HFFc6 (cell line): Measurements from ENCODE around the gene FSTL4. TPM values are rescaled to one million over a fixed set of nuclear protein-coding genes. Genes with fewer than 3 reads are reported as not detected.

Source experiments
- DNase-seq: peaks from one replicate; pipeline ENCODE4 v3.0.0-alpha.2; 2018
- H3K27ac Mint-ChIP-seq: 2 replicates; pipeline ENCODE4 v1.8.0; 2020; ENCODE audit warnings: mild to moderate bottlenecking, mixed read lengths
- H3K27me3 Mint-ChIP-seq: 2 replicates; pipeline ENCODE4 v1.8.0; 2021; ENCODE audit warnings: mild to moderate bottlenecking, moderate library complexity, mixed read lengths; ENCODE audit not compliant: insufficient read depth
- H3K36me3 Mint-ChIP-seq: 2 replicates; pipeline ENCODE4 v1.8.0; 2021; ENCODE audit warnings: low read depth, mixed read lengths
- H3K4me1 Mint-ChIP-seq: 2 replicates; pipeline ENCODE4 v1.8.0; 2020; ENCODE audit warnings: low read depth, mixed read lengths
- H3K4me3 Mint-ChIP-seq: 2 replicates; pipeline ENCODE4 v1.8.0; 2020; ENCODE audit warnings: mild to moderate bottlenecking, moderate library complexity, mixed read lengths
- H3K9me3 Mint-ChIP-seq: 2 replicates; pipeline ENCODE4 v1.8.0; 2020; ENCODE audit warnings: mild to moderate bottlenecking, mixed read lengths
- CTCF ChIP-seq: fragments of 200-600 bp; sonication (generic); IDR thresholded peaks from 2 replicates; pipeline ENCODE4 v1.5.0; 2021; ENCODE audit warnings: antibody characterized with exemption, mild to moderate bottlenecking
- total RNA-seq, 6 experiments: library from RNA; stranded (reverse); fragmentation: NEBNext Ultra II Directional; extraction: Animal tissue kit (Norgen Biotek cat#: 25700); gene quantifications; 2 replicates in 1 of 6; 3 replicates in 5 of 6; pipeline ENCODE4 v1.2.3, GENCODE V29; 2021

Gene FSTL4
- total RNA-seq, 6 experiments from 2014 or later: not detected

GRCh38 chr5:133356984-133357421 lies 255.3 kb downstream of the FSTL4 start:
- Mint-ChIP-seq H3K27me3 (peaks cover 20% of the 10 kb centered on the region), H3K4me3 (no peak overlapping the region)

DNA sequence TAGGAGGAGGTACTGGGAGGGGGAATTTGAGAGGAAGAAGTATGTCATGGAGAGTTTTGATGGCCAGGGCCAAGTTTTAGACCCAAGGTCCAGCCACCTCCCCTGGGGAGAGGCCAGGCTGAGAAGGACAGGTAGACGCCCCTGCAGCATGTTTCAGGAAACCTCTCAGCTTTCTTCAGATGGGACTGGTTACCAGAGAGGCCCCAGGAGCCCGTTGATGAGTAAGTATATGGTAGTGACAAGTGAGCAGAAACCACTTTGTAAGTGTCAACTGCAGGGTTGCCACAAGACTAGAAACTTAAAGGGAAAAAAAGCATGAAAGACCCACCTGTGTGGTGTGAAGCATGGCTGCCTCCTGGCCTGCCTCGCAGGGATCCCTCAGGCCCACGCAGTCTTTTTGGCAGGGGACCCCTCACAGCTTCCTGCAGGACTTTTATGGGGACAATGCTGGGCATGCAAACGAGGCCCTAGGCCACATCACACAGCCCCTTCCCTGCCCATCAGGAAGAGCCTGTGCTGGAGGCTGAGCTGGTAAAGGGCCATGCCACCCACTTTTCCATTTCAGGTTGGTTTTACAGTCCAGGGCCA lies 255.9 kb downstream of the FSTL4 start:
- no peak for DNase-seq
- TF ChIP-seq CTCF: no peak
- Mint-ChIP-seq H3K4me3 (no peak overlapping the region), H3K27ac (no peak overlapping the region), H3K9me3 (no peaks in the 10 kb centered on the region), H3K36me3 (no peaks in the 10 kb centered on the region), H3K4me1 (no peaks in the 10 kb centered on the region), H3K27me3 (peaks cover 19% of the 10 kb centered on the region)

More at GRCh38 chr5:133356984-133357421, 255.3 kb downstream of the FSTL4 start:
- Mint-ChIP-seq H3K9me3 (no peaks in the 10 kb centered on the region), H3K4me1 (no peaks in the 10 kb centered on the region), H3K36me3 (no peaks in the 10 kb centered on the region), H3K27ac (no peak overlapping the region)
- no peak for DNase-seq
- no peak for TF ChIP-seq CTCF

- Mint-ChIP-seq H3K4me3 (no peak overlapping the region), H3K4me1 (no peaks in the 10 kb centered on the region), H3K36me3 (no peaks in the 10 kb centered on the region), H3K27me3 (peaks cover 13% of the 10 kb centered on the region), H3K27ac (no peak overlapping the region), H3K9me3 (no peaks in the 10 kb centered on the region)
- no peak for DNase-seq
- no peak for TF ChIP-seq CTCF
Measured at GRCh38 chr5:133354323-133355185, 257.8 kb downstream of the FSTL4 start.

GRCh38 chr5:133353741-133354140 lies 258.6 kb downstream of the FSTL4 start:
- Mint-ChIP-seq H3K9me3 (no peaks in the 10 kb centered on the region), H3K27me3 (peaks cover 17% of the 10 kb centered on the region), H3K4me1 (no peaks in the 10 kb centered on the region), H3K4me3 (no peak overlapping the region), H3K27ac (no peak overlapping the region), H3K36me3 (no peaks in the 10 kb centered on the region)
- TF ChIP-seq CTCF: no peak
- no peak for DNase-seq

- H3K27ac Mint-ChIP-seq: no peak overlapping the region
- no peak overlapping the region for H3K4me3 Mint-ChIP-seq
- H3K9me3 Mint-ChIP-seq: no peaks in the 10 kb centered on the region
- no peak for TF ChIP-seq CTCF
- DNase-seq: no peak
- H3K36me3 Mint-ChIP-seq: no peaks in the 10 kb centered on the region
- H3K27me3 Mint-ChIP-seq: peaks cover 13% of the 10 kb centered on the region
- H3K4me1 Mint-ChIP-seq: no peaks in the 10 kb centered on the region
Measured at GRCh38 chr5:133348406-133348805, 263.9 kb downstream of the FSTL4 start.
